H1 (cell line): Measurements from ENCODE around the gene CREB1. TPM values are rescaled to one million over a fixed set of nuclear protein-coding genes. Genes with fewer than 3 reads are reported as not detected.

ENCODE experiments used
- CTCF ChIA-PET: fragments of 300-600 bp; sonication (Branson Sonifier 250); formaldehyde crosslinking; loops from one replicate; lab custom pipeline; 2021; ENCODE audit not compliant: partially characterized antibody; lab: Charles Lee
- POLR2A ChIA-PET: fragments of 300-600 bp; sonication (Branson Sonifier 250); formaldehyde crosslinking; loops from one replicate; lab custom pipeline; 2021; ENCODE audit warnings: inconsistent platforms; ENCODE audit not compliant: partially characterized antibody; lab: Charles Lee
- DNase-seq, 2 experiments: peaks; one replicate each; pipeline versions ENCODE4 v3.0.0 to v3.0.0-alpha.2; 2010 to 2022; ENCODE audit warnings: low spot score in 2 of 2, low read depth in 1 of 2, mixed read lengths in 1 of 2
- FAIRE-seq: peaks from 2 replicates; lab custom pipeline; 2011; peaks lifted over from hg19 to GRCh38; lab: Jason Lieb, UNC
- H2AFZ ChIP-seq: 2 replicates; pipeline ENCODE4 v1.8.1; 2012; ENCODE audit warnings: low read length, inconsistent platforms
- H2AK5ac ChIP-seq: 2 replicates; pipeline ENCODE4 v1.6.1; 2013; ENCODE audit warnings: low read depth, low read length
- H2BK120ac ChIP-seq: replicated peaks from 2 replicates; pipeline ENCODE3; 2013; ENCODE audit warnings: low read depth, low read length, inconsistent platforms
- H2BK12ac ChIP-seq: 2 replicates; pipeline ENCODE4 v1.6.1; 2013; ENCODE audit warnings: low read depth, low read length
- H2BK15ac ChIP-seq: 2 replicates; pipeline ENCODE4 v1.6.1; 2013; ENCODE audit warnings: low read length
- H2BK20ac ChIP-seq: 2 replicates; pipeline ENCODE4 v1.6.1; 2013; ENCODE audit warnings: low read length
- H2BK5ac ChIP-seq: 2 replicates; pipeline ENCODE4 v1.6.1; 2013; ENCODE audit warnings: low read depth, low read length
- H3K14ac ChIP-seq: 2 replicates; pipeline ENCODE4 v1.6.1; 2013; ENCODE audit warnings: inconsistent platforms; ENCODE audit not compliant: insufficient read length
- H3K18ac ChIP-seq: 2 replicates; pipeline ENCODE4 v1.6.1; 2013; ENCODE audit warnings: low read length; ENCODE audit errors: extremely low read depth
- H3K23ac ChIP-seq: 2 replicates; pipeline ENCODE4 v1.6.1; 2013; ENCODE audit warnings: inconsistent platforms; ENCODE audit not compliant: insufficient read length
- H3K23me2 ChIP-seq: 2 replicates; pipeline ENCODE4 v1.6.1; 2013; ENCODE audit warnings: low read depth, low read length
- H3K27ac ChIP-seq: 2 replicates; pipeline ENCODE4 v1.6.1; 2011; ENCODE audit warnings: low read depth, low read length, inconsistent platforms
- H3K27me3 ChIP-seq, 4 experiments: replicated peaks in 1 of 4; 1 replicate in 1 of 4; 2 replicates in 3 of 4; pipeline versions ENCODE4 v1.6.1 to v1.8.1; 2011 to 2013; ENCODE audit warnings: low read length in 3 of 4, mild to moderate bottlenecking in 3 of 4, inconsistent platforms in 2 of 4, mixed read lengths in 2 of 4, moderate library complexity in 1 of 4; ENCODE audit not compliant: control insufficient read depth in 3 of 4, insufficient read depth in 3 of 4; ENCODE audit errors: extremely low read depth in 1 of 4
- H3K36me3 ChIP-seq, 4 experiments: 2 replicates each; pipeline versions ENCODE4 v1.6.1 to v1.8.1; 2011 to 2013; ENCODE audit warnings: mild to moderate bottlenecking in 4 of 4, low read length in 3 of 4, moderate library complexity in 2 of 4, control low read depth in 1 of 4, inconsistent platforms in 1 of 4; ENCODE audit not compliant: insufficient read depth in 4 of 4, control insufficient read depth in 2 of 4
- H3K4ac ChIP-seq: replicated peaks from 2 replicates; pipeline ENCODE3; 2013; ENCODE audit warnings: low read length, low read depth, mixed read lengths, inconsistent platforms; ENCODE audit not compliant: insufficient read length
- H3K4me1 ChIP-seq, 4 experiments: replicated peaks in 1 of 4; 1 replicate in 1 of 4; 2 replicates in 3 of 4; pipeline versions ENCODE4 v1.6.1 to v1.8.1; 2011 to 2013; ENCODE audit warnings: low read length in 3 of 4, inconsistent platforms in 2 of 4, mixed read lengths in 1 of 4; ENCODE audit not compliant: insufficient read depth in 4 of 4, control insufficient read depth in 3 of 4
- H3K4me2 ChIP-seq, 2 experiments: 2 replicates each; pipeline versions ENCODE4 v1.6.1 to v1.8.1; 2011 to 2013; ENCODE audit warnings: low read depth in 2 of 2, low read length in 2 of 2, control low read depth in 1 of 2, inconsistent platforms in 1 of 2, mild to moderate bottlenecking in 1 of 2; ENCODE audit not compliant: insufficient read depth in 1 of 2
- H3K4me3 ChIP-seq, 4 experiments: fragments of 200-600, 300-600 bp in 1 of 4; sonication (generic), shearing (Covaris generic), sonication (Bioruptor Twin) in 1 of 4; 2 replicates each; pipeline versions ENCODE4 v1.5.1 to v1.8.1; 2011 to 2016; ENCODE audit warnings: low read length in 4 of 4, low read depth in 3 of 4, control low read depth in 2 of 4, inconsistent platforms in 2 of 4, mild to moderate bottlenecking in 2 of 4, mixed read lengths in 1 of 4, moderate library complexity in 1 of 4; ENCODE audit not compliant: insufficient read depth in 2 of 4; ENCODE audit errors: extremely low read depth in 1 of 4
- H3K56ac ChIP-seq: replicated peaks from 2 replicates; pipeline ENCODE3; 2013; ENCODE audit warnings: low read depth, mild to moderate bottlenecking, mixed read lengths, low read length, inconsistent platforms; ENCODE audit not compliant: insufficient read length
- H3K79me1 ChIP-seq: 2 replicates; pipeline ENCODE4 v1.6.1; 2013; ENCODE audit warnings: low read depth, low read length, control low read depth
- H3K79me2 ChIP-seq, 2 experiments: 2 replicates each; pipeline versions ENCODE4 v1.6.1 to v1.8.1; 2012 to 2013; ENCODE audit warnings: low read length in 2 of 2, mild to moderate bottlenecking in 2 of 2, inconsistent platforms in 1 of 2; ENCODE audit not compliant: insufficient read depth in 2 of 2, control insufficient read depth in 1 of 2
- H3K9ac ChIP-seq, 4 experiments: replicated peaks in 1 of 4; 1 replicate in 1 of 4; 2 replicates in 3 of 4; pipeline versions ENCODE4 v1.6.1 to v1.8.1; 2011 to 2013; ENCODE audit warnings: low read depth in 3 of 4, low read length in 3 of 4, control low read depth in 2 of 4, mild to moderate bottlenecking in 2 of 4, moderate library complexity in 2 of 4, inconsistent platforms in 1 of 4; ENCODE audit errors: extremely low read depth in 1 of 4
- H3K9me3 ChIP-seq, 2 experiments: 2 replicates each; pipeline versions ENCODE4 v1.6.1 to v1.8.1; 2012 to 2013; ENCODE audit warnings: mild to moderate bottlenecking in 2 of 2, moderate library complexity in 2 of 2, control low read depth in 1 of 2, inconsistent platforms in 1 of 2, low read depth in 1 of 2, low read length in 1 of 2, mixed read lengths in 1 of 2; ENCODE audit not compliant: insufficient read depth in 2 of 2
- H4K20me1 ChIP-seq, 2 experiments: replicated peaks in 1 of 2; 2 replicates each; pipeline versions ENCODE3 to v1.8.1; 2011 to 2013; ENCODE audit warnings: inconsistent platforms in 2 of 2, low read length in 2 of 2, mild to moderate bottlenecking in 1 of 2; ENCODE audit not compliant: insufficient read depth in 2 of 2, control insufficient read depth in 1 of 2
- H4K5ac ChIP-seq: 2 replicates; pipeline ENCODE4 v1.6.1; 2013; ENCODE audit warnings: low read length, low read depth, mixed read lengths, inconsistent platforms; ENCODE audit not compliant: insufficient read length
- H4K8ac ChIP-seq: 2 replicates; pipeline ENCODE4 v1.8.0; 2013; ENCODE audit warnings: mild to moderate bottlenecking, moderate library complexity, low read length, inconsistent platforms; ENCODE audit not compliant: insufficient read depth; ENCODE audit errors: extremely low read depth
- H4K91ac ChIP-seq: replicated peaks from 2 replicates; pipeline ENCODE3; 2013; ENCODE audit warnings: low read length, mixed read lengths, inconsistent platforms; ENCODE audit not compliant: insufficient read length
- CEBPB ChIP-seq: IDR thresholded peaks from 2 replicates; pipeline ENCODE4 v1.6.1; 2012; ENCODE audit warnings: low read depth, low read length
- CHD1 ChIP-seq: IDR thresholded peaks from 2 replicates; pipeline ENCODE4 v1.6.1; 2012; ENCODE audit warnings: low read depth, low read length, improper control_type of control experiment
- E2F6 ChIP-seq: IDR thresholded peaks from 2 replicates; pipeline ENCODE4 v1.6.1; 2012; ENCODE audit warnings: inconsistent platforms
- FOSL1 ChIP-seq: IDR thresholded peaks from 2 replicates; pipeline ENCODE4 v1.6.1; 2011; ENCODE audit warnings: mild to moderate bottlenecking, low read depth, low read length, moderate library complexity; ENCODE audit not compliant: insufficient read depth
- KDM4A ChIP-seq: IDR thresholded peaks from one replicate; pipeline ENCODE4 v1.7.1; 2012; ENCODE audit warnings: low read depth, mild to moderate bottlenecking, moderate library complexity, low read length, inconsistent platforms; ENCODE audit not compliant: severe bottlenecking
- PHF8 ChIP-seq: fragments of 200-600 bp; sonication (generic); conservative IDR thresholded peaks from 2 replicates; pipeline ENCODE4 v1.7.1; 2012; ENCODE audit warnings: low read depth, mild to moderate bottlenecking, inconsistent platforms, low read length, moderate library complexity
- SIN3A ChIP-seq, 2 experiments: IDR thresholded peaks in 1 of 2; conservative IDR thresholded peaks in 1 of 2; 2 replicates each; pipeline ENCODE4 v1.6.1; 2011 to 2012; ENCODE audit warnings: low read length in 2 of 2, improper control_type of control experiment in 1 of 2, low read depth in 1 of 2, mild to moderate bottlenecking in 1 of 2
- SP2 ChIP-seq: IDR thresholded peaks from 2 replicates; pipeline ENCODE4 v1.6.1; 2012; ENCODE audit warnings: mild to moderate bottlenecking, low read length, inconsistent platforms
- SP4 ChIP-seq: IDR thresholded peaks from 2 replicates; pipeline ENCODE4 v1.6.1; 2012; ENCODE audit warnings: low read length, inconsistent platforms
- TAF1 ChIP-seq: IDR thresholded peaks from 2 replicates; pipeline ENCODE4 v1.6.1; 2011; ENCODE audit warnings: mild to moderate bottlenecking, low read depth, low read length
- TEAD4 ChIP-seq: IDR thresholded peaks from 2 replicates; pipeline ENCODE4 v1.6.1; 2012; ENCODE audit warnings: low read depth, low read length, inconsistent platforms, mixed read lengths
- YY1 ChIP-seq: IDR thresholded peaks from 2 replicates; pipeline ENCODE4 v1.6.1; 2011; ENCODE audit warnings: low read depth, mild to moderate bottlenecking, low read length
- WGBS, 2 experiments: shearing (Covaris generic) in 1 of 2; methylation state at CpG; one replicate each; pipeline versions ENCODE4 v1.1.6 to v1.1.7; 2013 to 2015; ENCODE audit warnings: low lambda C conversion rate in 2 of 2, mixed read lengths in 2 of 2, inconsistent platforms in 1 of 2, low coverage in 1 of 2, missing lambda C conversion rate in 1 of 2; ENCODE audit not compliant: insufficient replicate concordance in 2 of 2, insufficient coverage in 1 of 2, insufficient read length in 1 of 2; ENCODE audit errors: extremely low coverage in 1 of 2, missing lambda C conversion rate in 1 of 2; 5-methylcytosine and 5-hydroxymethylcytosine counted together
- polyA plus RNA-seq, 7 experiments: library from polyadenylated mRNA; depleted of rRNA in 3 of 7; stranded (reverse) in 5 of 7; unstranded in 2 of 7; fragments of >200 nt in 5 of 7; fragments of 200-250 nt in 2 of 7; gene quantifications; 1 replicate in 5 of 7; 2 replicates in 1 of 7; 4 replicates in 1 of 7; pipeline versions ENCODE4 v1.2.1 to v1.2.3, GENCODE V29; 2011 to 2013; ENCODE audit warnings: missing spikeins in 2 of 7, mixed read lengths in 2 of 7
- total RNA-seq: library from RNA; stranded (reverse); fragmentation: NEBNext Ultra II Directional; extraction: Animal tissue kit (Norgen Biotek cat#: 25700); gene quantifications from 2 replicates; pipeline ENCODE4 v1.2.1, GENCODE V29; 2021

CREB1 gene
- total and polyA plus RNA-seq, 2 of the 8 experiments (the other 6 are each of a cell fraction or from before 2014, with no cell fraction given): 46.3 to 99.0 TPM

DNA sequence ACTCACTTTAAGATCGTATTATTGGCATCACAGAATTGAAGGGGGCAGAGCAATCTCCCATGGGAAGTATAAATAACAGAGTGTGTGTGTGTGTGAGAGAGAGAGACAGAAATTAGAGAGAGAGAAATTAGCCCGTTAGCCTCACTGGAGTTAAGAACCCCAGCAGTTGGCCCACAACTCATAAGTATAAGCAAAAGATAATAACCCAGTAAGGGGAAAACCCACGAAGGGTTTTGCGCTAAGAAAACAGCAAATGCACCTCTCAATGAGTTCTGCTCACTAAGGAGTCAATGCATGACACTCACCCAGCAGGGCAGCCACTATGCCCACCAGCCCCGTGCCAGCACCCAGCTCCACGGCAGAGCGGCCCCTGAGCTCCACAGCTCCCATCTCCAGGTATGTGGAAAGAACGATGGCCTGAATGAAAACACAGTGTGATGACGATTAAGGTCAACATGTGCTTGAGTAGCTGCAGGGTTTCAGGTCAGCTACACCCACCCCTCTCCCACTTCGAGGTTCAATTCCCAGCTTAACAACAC, 91.8 kb downstream of the CREB1 start:
- H2BK120ac ChIP-seq: no peak overlapping the region
- no peak overlapping the region for H2AFZ ChIP-seq
- H3K9ac ChIP-seq: no peak overlapping the region
- H3K56ac ChIP-seq: no peak overlapping the region
- H3K23ac ChIP-seq: no peak overlapping the region
- no peak overlapping the region for H3K18ac ChIP-seq
- WGBS, 2 experiments: 95% methylated on average over 10 of the region's 10 CpGs; no CpG with 5 or more reads in 1 of the 2 experiments
- H4K5ac ChIP-seq: no peak overlapping the region
- FAIRE-seq (no peak), DNase-seq (no peak)
- POLR2A ChIA-PET: interaction anchor here (1.0 to 1.4 kb wide), 2 partner anchors 15 to 18 kb away, joined by 4 read pairs; no protein-coding TSS in a partner anchor
- peaks cover 6% of the 10 kb centered on the region; the same call in 1 of the 2 replicates for H3K79me1 ChIP-seq
- H3K4me3 ChIP-seq: no peak overlapping the region
- peaks cover 0 to 12% of the 10 kb centered on the region in 2 experiments; a peak in 3 of 4 replicates for H3K79me2 ChIP-seq
- peaks cover 12 to 66% (median 38%) of the 10 kb centered on the region in 4 experiments for H3K36me3 ChIP-seq
- peaks cover 4 to 7% of the 10 kb centered on the region in 2 experiments for H4K20me1 ChIP-seq
- CTCF ChIA-PET: interaction anchor here (0.6 to 1.2 kb wide), 5 partner anchors 18 to 435 kb away, joined by 3 to 6 read pairs (median 4); no protein-coding TSS in a partner anchor
- no peak overlapping the region for H2BK20ac ChIP-seq
- no peaks in the 10 kb centered on the region for H3K9me3 ChIP-seq
- no peak overlapping the region for H2BK15ac ChIP-seq
- no peak overlapping the region for H3K27ac ChIP-seq
- H3K14ac ChIP-seq: no peak overlapping the region
- H3K27me3 ChIP-seq: no peaks in the 10 kb centered on the region
- no peak overlapping the region for H3K4me2 ChIP-seq
- TF ChIP-seq SP2: no peak
- no peak for TF ChIP-seq YY1
- TF ChIP-seq TAF1: no peak
- no peak for TF ChIP-seq CHD1
- no peak for TF ChIP-seq SIN3A (conservative IDR thresholded peaks at IDR 0.05 in 1 of 2, IDR thresholded peaks at IDR 0.05 in 1 of 2; ENCODE audit: low read depth in 1 of 2, low read length in 2 of 2)
- no peak for TF ChIP-seq KDM4A
- no peak for TF ChIP-seq CEBPB
- TF ChIP-seq E2F6: no peak
- no peak for TF ChIP-seq SP4
- TF ChIP-seq PHF8: no peak
- TF ChIP-seq FOSL1: no peak
- TF ChIP-seq TEAD4: no peak
- H3K4me1 ChIP-seq: peaks cover 0 to 4% (median 0%) of the 10 kb centered on the region in 4 experiments; a peak in 1 of 7 replicates
- no peak overlapping the region for H2BK12ac ChIP-seq
- no peak overlapping the region for H2BK5ac ChIP-seq
- H3K23me2 ChIP-seq: peaks cover 9% of the 10 kb centered on the region; the same call in 1 of the 2 replicates
- H2AK5ac ChIP-seq: no peak overlapping the region
- no peak overlapping the region for H3K4ac ChIP-seq
- no peak overlapping the region for H4K91ac ChIP-seq
- H4K8ac ChIP-seq: no peak overlapping the region
